HG02852 (cell line): Measurements from ENCODE around the gene YARS2.

Experiments
- ATAC-seq: cut with Tn5 transposase; IDR thresholded peaks from one replicate; pipeline ENCODE4 v1.9.1; 2021; ENCODE audit warnings: mild to moderate bottlenecking, moderate library complexity; ENCODE audit not compliant: unreplicated experiment

YARS2 gene

DNA sequence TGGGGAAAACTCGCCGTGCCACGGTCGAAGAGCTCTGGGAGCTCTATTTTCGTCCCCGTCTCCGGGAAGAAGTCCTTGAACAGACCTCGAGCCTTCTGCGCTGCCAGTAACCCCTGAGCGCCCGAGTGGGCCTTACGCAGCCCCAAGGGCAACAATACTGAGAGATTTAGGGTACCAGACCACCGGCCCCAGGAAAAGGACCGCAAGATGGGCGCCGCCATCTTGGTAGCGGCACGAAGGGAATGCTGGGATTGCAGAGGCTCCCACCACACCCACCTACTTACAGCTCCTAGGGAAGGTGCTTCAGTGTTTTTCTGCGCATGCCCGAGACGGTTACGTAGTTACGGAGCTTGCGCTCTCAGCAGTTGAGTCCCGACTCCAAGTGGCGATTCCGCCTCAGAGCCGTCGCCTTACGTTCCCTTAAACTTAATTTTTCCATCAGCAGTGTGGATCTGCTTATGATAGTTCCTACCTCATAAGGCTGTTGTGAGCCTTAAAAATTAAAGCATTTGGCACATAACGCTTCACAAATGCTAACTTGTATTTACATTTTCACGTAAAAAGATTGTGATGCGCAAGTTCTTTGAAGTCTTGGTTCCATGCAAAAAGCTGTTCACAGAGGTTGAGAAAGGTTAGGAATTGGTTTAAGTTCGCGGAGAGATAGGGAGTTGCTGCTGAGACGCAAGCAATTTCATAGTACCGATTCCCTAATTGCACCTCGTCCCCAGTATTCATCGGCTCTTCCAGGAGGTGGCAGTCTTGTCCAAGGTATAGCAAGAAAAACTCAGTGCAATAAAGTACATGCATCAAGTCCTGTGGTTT, at the start of gene YARS2:
Gene YARS2 (minus strand): TSS at position 244 of the 822 bp plus-strand sequence. CDS start 23 bp downstream, at position 221.
- ATAC-seq: peak; percentile 90

- ATAC-seq: no peak
Measured at GRCh38 chr12:32804301-32804700, 48.6 kb upstream of the YARS2 start.

GRCh38 chr12:32801269-32801980, 45.7 kb upstream of the YARS2 start:
- ATAC-seq: no peak

- ATAC-seq: no peak
Measured at GRCh38 chr12:32794281-32794680, 38.6 kb upstream of the YARS2 start.

DNA sequence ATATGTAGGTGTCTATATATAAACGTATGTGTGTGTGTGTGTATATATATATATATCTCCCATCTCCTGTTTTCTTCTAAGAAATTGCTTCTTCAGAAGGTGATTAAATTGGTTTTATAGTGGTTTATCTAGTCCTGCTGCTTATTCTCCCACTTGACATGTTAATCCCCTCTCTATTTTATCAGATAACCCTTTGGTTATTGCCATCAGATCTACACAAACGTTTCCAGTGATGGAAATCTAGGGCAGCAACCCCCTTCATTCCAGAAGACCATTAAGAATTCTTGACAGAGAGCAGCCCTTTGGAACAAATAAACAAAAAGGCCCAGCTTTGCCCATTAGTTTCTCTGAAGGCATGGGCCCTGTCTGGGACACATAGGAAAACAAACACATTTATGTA, 34.2 kb upstream of the YARS2 start:
- no peak for ATAC-seq

- no peak for ATAC-seq
Measured at GRCh38 chr12:32789446-32789845, 33.7 kb upstream of the YARS2 start.

GRCh38 chr12:32788405-32788804, 32.7 kb upstream of the YARS2 start:
- peak; percentile 59 for ATAC-seq

DNA sequence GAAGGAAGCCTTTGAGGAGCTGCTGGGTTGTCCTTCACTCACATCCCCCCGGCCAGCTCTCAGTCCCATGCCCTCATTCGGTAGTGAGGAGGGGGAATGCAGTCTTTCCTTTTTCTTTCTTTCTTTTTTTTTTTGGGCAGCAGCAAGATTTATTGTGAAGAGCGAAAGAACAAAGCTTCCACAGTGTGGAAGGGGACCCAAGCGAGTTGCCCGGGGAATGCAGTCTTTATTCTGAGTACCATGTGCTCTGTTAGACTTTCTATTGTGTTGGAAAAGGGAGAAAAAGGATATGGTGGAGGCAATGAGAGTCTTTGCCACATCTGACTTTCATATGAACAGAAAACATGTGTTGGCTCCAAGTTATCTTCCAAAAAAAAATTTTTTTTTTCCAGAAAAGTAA, 29.9 kb upstream of the YARS2 start:
- no peak for ATAC-seq

DNA sequence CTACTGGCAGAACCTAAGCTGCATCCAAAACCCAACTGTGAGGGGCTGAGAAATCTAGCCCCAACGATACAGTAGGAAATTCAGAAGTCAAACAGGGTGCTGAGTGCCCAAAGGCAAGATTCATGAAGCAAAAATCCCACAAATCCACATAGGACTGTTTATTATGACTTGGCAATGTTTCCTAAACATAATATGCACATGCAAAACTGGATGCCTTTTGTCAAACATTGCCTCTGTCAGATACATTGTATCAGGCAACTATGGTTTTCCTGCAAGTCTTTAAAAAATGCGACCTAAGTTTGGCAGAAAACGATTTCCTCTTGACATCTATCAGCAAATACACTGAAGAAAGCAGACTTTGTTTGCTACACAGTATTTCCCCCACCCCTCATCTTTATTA, 27.3 kb upstream of the YARS2 start:
- no peak for ATAC-seq

DNA sequence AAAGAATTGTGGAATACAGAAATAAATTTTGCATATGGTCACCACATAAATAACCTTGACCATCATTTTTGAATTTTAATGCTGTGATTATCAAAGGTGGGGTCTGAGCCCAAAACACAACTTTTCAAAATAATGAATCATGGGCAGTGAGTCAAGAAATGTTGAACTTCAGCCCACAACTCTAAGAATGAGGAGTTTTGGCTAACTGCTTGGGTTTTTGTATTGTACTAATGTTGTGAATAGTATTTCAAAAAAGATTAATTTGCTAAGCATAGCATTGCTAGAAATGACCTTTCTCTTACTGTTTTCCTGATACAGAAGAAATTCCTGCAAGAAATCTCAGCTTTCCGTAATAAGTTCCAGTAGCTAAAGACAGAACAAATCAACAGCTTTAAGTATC, 24.4 kb upstream of the YARS2 start:
- ATAC-seq: no peak

- no peak for ATAC-seq
Measured at GRCh38 chr12:32777691-32778175, 22.0 kb upstream of the YARS2 start.

DNA sequence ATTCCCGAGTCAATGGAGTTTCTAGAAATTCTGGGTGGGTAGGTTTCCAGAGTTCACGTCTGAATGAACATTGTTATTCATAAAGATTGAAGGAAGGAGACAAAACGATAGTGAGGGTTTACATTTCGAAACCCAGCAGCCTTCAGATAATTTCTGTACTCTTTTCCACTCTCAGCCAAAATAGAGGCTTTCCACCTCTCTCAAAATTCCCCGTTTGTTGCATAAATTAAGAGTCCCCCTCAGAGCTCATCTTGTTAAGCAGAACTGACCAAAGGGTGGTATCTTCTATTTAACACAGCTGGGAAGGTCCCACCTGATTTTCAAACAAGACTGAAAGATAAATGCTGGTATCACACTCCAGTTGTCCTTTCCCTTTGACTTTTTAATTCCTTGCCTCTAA, 21.5 kb upstream of the YARS2 start:
- peak; percentile 79 for ATAC-seq

DNA sequence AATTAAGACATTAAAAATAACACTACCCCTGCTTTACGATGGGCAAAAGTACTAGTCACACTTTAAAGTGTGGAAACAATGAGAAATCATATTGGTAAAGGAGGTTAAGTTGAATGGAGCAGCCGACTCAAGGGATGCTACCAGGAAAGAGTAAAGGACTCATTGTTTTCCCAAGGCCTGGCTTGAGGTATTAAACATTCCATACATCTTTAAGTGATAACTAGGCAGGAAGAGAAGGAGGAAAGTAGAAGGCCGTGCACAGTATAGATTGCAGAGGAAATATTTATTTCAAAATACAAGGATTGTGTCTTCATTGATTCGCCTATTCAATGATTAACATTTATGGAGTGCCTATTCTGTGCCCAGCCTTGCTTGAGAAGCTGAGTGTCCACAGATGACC, 20.6 kb upstream of the YARS2 start:
- ATAC-seq: no peak

GRCh38 chr12:32773691-32774090, 18.0 kb upstream of the YARS2 start:
- ATAC-seq: no peak

- ATAC-seq: no peak
Measured at GRCh38 chr12:32770141-32770540, 14.4 kb upstream of the YARS2 start.

- no peak for ATAC-seq
Measured at GRCh38 chr12:32768518-32768917, 12.8 kb upstream of the YARS2 start.

DNA sequence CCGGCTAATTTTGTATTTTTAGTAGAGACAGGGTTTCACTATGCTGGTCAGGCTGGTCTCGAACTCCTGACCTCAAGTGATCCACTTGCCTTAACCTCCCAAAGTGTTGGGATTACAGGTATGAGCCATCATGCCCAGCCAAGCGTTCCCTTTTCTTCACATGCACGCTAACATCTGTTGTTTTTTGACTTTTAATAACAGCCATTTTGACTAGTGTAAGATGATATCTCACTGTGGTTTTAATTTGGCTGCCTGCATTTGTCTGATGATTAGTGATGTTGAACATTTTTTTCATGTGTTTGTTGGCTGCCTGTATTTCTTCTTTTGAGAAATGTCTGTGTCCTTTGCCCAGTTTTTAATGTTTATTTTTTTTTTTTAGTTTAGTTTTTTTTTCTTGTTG, 10.2 kb upstream of the YARS2 start:
- ATAC-seq: no peak

DNA sequence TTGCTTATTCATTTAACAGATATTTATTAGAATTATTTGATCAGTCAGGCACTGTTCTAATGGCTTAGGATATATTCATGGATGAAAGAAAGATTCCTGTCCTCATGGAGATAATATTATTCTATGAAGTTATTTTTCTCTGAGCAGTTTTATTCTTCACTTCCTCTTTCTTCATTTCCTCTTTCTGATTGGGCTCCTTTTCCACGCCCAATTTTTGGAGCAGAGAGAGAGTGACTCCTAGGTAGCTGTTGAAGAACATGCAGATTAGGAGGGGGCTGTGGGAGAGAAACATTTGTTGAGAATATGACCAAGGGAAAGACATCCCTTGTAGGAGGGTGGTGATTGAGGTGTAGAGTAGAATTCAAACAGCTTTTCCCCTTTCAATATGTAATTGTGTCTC, 6.0 kb upstream of the YARS2 start:
- ATAC-seq: no peak

- no peak for ATAC-seq
Measured at GRCh38 chr12:32757157-32757556, 1.5 kb upstream of the YARS2 start.

DNA sequence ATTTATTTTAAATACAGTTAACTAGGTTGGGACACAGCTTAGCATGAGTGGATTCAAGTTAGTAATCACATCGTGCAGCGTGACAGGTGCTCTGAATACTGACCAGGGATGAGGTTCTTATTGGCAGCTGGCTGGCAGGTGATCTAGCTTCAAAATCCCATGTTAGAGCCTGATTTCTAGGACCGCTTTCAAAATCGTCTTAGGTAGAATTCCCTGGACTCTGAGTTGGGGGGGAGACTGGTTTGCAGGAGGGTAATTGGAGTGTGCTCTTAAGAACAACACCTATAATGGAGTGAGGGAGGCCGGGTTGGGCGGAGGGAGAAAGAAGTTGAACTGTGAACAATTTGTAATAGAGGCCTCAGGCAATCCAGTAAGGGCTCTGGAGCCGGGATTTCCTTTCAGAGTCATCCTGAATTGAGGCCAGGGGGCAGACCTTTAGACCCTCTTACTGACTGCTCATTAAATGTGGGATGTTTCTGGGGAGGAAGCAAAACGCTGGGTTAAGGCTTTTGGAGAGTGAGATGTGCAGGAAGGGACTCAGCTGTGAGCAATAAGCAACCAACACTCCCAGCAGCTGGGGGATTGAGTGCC, 874 bp upstream of the YARS2 start:
- no peak for ATAC-seq

GRCh38 chr12:32755051-32755653, 545 bp downstream of the YARS2 start:
- ATAC-seq: peak; percentile 66
